Stimulated activated CD8-positive, alpha-beta memory T cell treated with anti-CD3 and anti-CD28 coated beads, Interleukin-2, amount 100 ng/mL, for 1 hour (primary cell): Measurements from ENCODE around the gene PLA1A.
A peak's percentile ranks its signal among the peaks of the same experiment; 100 is the strongest.
"Not testable (repeated sequence)": the region's sequence is repeated elsewhere in the genome, so short reads cannot be mapped to it uniquely, and the experiment has no call there.

Experiments
- DNase-seq, 2 donors: peaks; one replicate each; pipeline ENCODE4 v3.0.0-alpha.2; 2020; ENCODE audit warnings: low read depth in 2 of 2

The PLA1A gene

GRCh38 chr3:119662604-119663373 lies 65.1 kb downstream of the PLA1A start:
- DNase-seq, result no peak

- DNase-seq, result no peak
These were observed 66.2 kb downstream of the PLA1A start for GRCh38 chr3:119663885-119664284.

GRCh38 chr3:119664370-119664769 lies 66.7 kb downstream of the PLA1A start:
- DNase-seq, result no peak

GRCh38 chr3:119664850-119665379 lies 67.2 kb downstream of the PLA1A start:
- DNase-seq, result no peak

- no peak for DNase-seq
These were observed 68.4 kb downstream of the PLA1A start for GRCh38 chr3:119665954-119666559.

- no peak for DNase-seq
These were observed 72.4 kb downstream of the PLA1A start for GRCh38 chr3:119669906-119670570.

GRCh38 chr3:119672776-119673175 lies 75.1 kb downstream of the PLA1A start:
- DNase-seq, result no peak

GRCh38 chr3:119673875-119674274 lies 76.2 kb downstream of the PLA1A start:
- no peak for DNase-seq

- DNase-seq, result no peak
These were observed 77.6 kb downstream of the PLA1A start for GRCh38 chr3:119675188-119675874.

- no peak for DNase-seq
These were observed 78.3 kb downstream of the PLA1A start for GRCh38 chr3:119676020-119676419.

GRCh38 chr3:119676771-119677640 lies 79.3 kb downstream of the PLA1A start, which contains the start of gene COX17:
Gene COX17, minus strand, starts transcription at chr3:119677406. Its CDS starts 96 bp downstream, at chr3:119677310.
- DNase-seq, result peak; percentile 91 to 92

- DNase-seq, result no peak
These were observed 79.9 kb downstream of the PLA1A start for GRCh38 chr3:119677641-119677934.

- not testable (repeated sequence) for DNase-seq
These were observed 80.5 kb downstream of the PLA1A start for GRCh38 chr3:119678209-119678608.
